ENCODE measurements around the gene KIF1C. TPM values are rescaled to one million over a fixed set of nuclear protein-coding genes. Genes with fewer than 3 reads are reported as not detected.
"Not testable (repeated sequence)": the region's sequence is repeated elsewhere in the genome, so short reads cannot be mapped to it uniquely, and the experiment has no call there.

KIF1C gene
- total RNA-seq, 1 donor from 2014 or later, result 51.0 TPM

DNA sequence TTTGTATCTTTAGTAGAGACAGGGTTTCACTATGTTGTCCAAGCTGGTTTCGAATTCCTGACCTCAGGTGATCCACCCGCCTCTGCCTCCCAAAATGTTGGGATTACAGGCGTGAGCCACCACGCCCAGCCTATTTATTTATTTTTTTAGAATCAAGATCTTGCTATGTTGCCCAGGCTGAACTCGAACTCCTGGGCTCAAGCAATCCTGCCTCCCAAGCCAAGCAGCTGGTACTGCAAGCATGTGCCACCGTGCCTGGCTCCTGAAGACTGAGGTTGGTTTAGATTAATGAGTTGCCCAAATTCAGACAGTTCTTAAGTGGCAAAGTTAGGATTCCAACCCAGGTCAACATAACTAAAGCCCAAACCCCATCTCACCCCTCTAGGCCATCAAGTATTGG, 29.5 kb downstream of the KIF1C start:
- DNase-seq (ENCODE audit: low spot score), result no peak
- H3K4me3 Mint-ChIP-seq (ENCODE audit: low read depth), result no peak overlapping the region
- H3K9me3 Mint-ChIP-seq, result no peaks in the 10 kb centered on the region
- peaks cover 14% of the 10 kb centered on the region for H3K4me1 Mint-ChIP-seq (ENCODE audit: low read depth)
- H3K36me3 Mint-ChIP-seq (ENCODE audit: low read depth), result peaks cover 8% of the 10 kb centered on the region
- intact Hi-C loops (cut with micrococcal nuclease), result no loop called here
- H3K27ac Mint-ChIP-seq, result no peak overlapping the region
- H3K27me3 Mint-ChIP-seq (ENCODE audit: low read depth), result no peaks in the 10 kb centered on the region

DNA sequence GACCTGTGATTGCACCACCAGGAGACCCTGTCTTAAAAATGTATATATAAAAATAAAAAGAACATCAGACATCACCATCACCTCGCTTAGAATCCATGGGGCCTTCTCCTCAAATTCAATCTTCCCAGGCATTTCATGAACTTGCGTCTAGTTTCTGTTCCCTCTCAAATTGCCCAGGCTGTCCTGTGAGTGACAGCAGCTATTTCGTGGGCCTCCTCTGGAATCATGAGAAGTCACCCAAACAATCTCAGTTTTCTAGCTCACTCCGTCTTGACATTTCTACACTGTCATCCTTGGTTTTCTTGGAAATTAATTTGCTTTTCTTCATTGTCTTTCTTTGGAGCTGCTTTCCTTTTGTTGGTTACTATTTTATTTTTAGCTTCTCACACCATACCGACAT, 30.2 kb downstream of the KIF1C start:
- H3K36me3 Mint-ChIP-seq (ENCODE audit: low read depth), result peaks cover 4% of the 10 kb centered on the region
- no peak for DNase-seq (ENCODE audit: low spot score)
- H3K4me1 Mint-ChIP-seq (ENCODE audit: low read depth), result peaks cover 14% of the 10 kb centered on the region
- H3K27me3 Mint-ChIP-seq (ENCODE audit: low read depth), result no peaks in the 10 kb centered on the region
- H3K4me3 Mint-ChIP-seq (ENCODE audit: low read depth), result no peak overlapping the region
- intact Hi-C loops (cut with micrococcal nuclease), result no loop called here
- no peaks in the 10 kb centered on the region for H3K9me3 Mint-ChIP-seq
- no peak overlapping the region for H3K27ac Mint-ChIP-seq

DNA sequence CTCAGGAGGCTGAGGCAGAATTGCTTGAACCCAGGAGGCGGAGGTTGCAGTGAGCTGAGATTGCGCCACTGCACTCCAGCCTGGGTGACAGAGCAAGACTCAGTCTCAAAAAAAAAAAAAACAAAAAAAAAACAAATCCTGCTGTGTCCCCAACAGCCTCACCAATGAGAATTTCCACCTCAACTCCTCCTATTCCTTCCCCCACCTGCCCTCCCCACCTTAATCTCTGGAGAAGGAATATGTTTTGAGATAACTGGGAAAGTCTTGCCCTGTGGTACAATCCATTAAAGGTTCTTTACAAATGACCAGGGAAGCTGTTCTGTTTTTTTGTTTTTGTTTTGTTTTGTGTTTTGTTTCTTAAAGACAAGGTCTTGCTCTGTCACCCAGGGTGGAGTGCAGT, 32.4 kb downstream of the KIF1C start:
- Mint-ChIP-seq H3K4me1 (ENCODE audit: low read depth) (peaks cover 14% of the 10 kb centered on the region), H3K27ac (peak overlapping the region; percentile 96)
- DNase-seq (ENCODE audit: low spot score); H3K4me3 Mint-ChIP-seq (ENCODE audit: low read depth); H3K27me3 Mint-ChIP-seq (ENCODE audit: low read depth); H3K9me3 Mint-ChIP-seq; H3K36me3 Mint-ChIP-seq (ENCODE audit: low read depth): not testable (repeated sequence)
- intact Hi-C loops (cut with micrococcal nuclease), result loop anchor here (5.0 kb wide), 1 partner anchor 33 kb away; the partner anchor contains the start of genes INCA1 and KIF1C

DNA sequence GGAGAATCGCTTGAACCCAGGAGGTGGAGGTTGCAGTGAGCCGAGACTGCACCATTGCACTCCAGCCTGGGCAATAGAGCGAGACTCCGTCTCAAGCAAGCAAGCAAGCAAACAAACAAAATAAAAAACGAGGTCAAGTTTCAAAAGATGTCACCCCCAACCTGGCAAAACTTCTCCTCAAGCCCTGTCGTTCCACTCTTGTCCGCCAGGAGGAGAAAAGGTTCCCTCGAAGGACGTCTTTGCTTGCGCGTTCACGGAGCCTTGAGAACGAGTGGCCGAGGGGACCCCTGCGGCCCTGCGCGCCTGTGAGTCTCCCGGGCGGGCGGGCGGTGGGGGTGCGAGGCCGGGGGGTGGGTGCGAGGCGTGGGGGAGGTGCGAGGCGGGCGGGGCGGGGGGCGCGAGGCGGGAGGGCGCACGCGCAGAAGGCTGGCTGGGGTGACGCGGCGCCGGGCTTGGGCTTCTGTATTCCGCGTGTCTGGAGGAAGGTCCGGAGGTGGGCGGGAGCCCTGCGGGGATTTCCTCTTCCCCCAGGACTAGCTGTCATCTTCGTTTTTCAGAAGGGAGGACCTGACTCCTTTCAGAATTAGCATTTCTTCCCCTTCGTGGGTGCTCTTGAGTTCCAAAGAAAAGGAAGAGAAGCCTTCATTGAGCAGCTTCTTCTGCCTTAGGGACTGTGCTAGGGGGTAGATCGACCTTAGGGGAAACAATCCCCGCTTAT, 33.8 kb downstream of the KIF1C start:
- H3K27ac Mint-ChIP-seq, result peak overlapping the region; percentile 96
- no peaks in the 10 kb centered on the region for H3K27me3 Mint-ChIP-seq (ENCODE audit: low read depth)
- peak overlapping the region; percentile 81 for H3K4me3 Mint-ChIP-seq (ENCODE audit: low read depth)
- DNase-seq (ENCODE audit: low spot score), result peak; percentile 71
- peaks cover 14% of the 10 kb centered on the region for H3K4me1 Mint-ChIP-seq (ENCODE audit: low read depth)
- no peaks in the 10 kb centered on the region for H3K9me3 Mint-ChIP-seq
- no peaks in the 10 kb centered on the region for H3K36me3 Mint-ChIP-seq (ENCODE audit: low read depth)
- intact Hi-C loops (cut with micrococcal nuclease), result loop anchor here (1.0 to 5.0 kb wide), 2 partner anchors 31 to 34 kb away; partner anchors contain the start of genes INCA1 and KIF1C

DNA sequence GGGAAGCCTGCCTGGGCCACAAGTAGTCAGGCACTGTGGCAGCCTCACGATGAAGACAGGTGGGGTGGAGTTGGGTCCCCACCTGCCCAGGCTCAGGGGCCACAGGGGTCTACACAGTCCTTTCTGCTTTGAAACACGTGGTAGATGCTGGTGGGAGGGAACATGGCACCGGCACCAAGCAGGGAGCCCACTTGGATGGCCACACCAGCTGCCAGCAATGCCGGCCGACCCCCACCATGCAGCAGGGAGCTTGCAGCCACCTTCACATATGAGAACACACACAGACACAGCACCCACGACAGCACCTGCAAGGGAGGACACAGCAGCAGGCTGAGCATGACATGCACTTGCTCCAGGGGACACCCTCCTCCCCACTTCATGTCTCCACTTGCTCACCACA, 35.1 kb downstream of the KIF1C start:
- peaks cover 14% of the 10 kb centered on the region for H3K4me1 Mint-ChIP-seq (ENCODE audit: low read depth)
- no peaks in the 10 kb centered on the region for H3K36me3 Mint-ChIP-seq (ENCODE audit: low read depth)
- no peak overlapping the region for H3K4me3 Mint-ChIP-seq (ENCODE audit: low read depth)
- H3K27ac Mint-ChIP-seq, result no peak overlapping the region
- intact Hi-C loops (cut with micrococcal nuclease), result loop anchor here (5.0 kb wide), 1 partner anchor 36 kb away; the partner anchor contains the start of genes INCA1 and KIF1C
- no peaks in the 10 kb centered on the region for H3K27me3 Mint-ChIP-seq (ENCODE audit: low read depth)
- no peaks in the 10 kb centered on the region for H3K9me3 Mint-ChIP-seq
- DNase-seq (ENCODE audit: low spot score), result no peak

DNA sequence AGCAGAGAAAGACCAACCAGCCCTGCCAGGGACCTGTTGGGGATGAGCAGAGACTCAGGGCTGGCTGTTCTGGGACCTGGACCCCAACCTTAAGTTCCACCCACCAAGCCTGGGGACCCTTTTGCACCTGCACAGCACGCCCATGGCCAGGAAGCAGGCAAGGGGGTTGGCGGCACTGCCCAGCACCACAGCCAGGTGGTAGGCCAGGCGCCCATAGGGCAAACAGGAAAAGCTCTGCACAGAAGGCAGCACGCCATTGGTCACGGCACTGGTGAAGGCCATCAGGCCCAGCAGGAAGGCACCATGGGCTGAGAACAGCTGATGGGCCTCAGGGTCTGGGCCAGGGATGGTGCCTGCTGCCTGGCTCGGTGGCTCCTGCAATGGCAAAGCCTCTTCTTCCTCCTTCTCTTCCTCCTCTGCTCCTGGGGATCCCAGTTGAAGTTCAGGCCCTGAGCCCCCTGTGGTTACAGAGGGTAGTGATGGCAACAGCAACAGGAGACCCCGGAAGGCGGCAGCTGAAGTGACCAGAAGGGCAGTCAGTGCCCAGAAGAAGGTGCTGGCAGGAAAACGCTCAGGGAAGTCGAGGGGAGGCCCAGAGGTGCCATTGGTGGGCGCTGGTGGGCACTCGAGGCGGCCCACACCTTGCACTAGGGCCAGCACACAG, 35.7 kb downstream of the KIF1C start:
- no peaks in the 10 kb centered on the region for H3K36me3 Mint-ChIP-seq (ENCODE audit: low read depth)
- no peak overlapping the region for H3K4me3 Mint-ChIP-seq (ENCODE audit: low read depth)
- intact Hi-C loops (cut with micrococcal nuclease), result loop anchor here (5.0 kb wide), 1 partner anchor 36 kb away; the partner anchor contains the start of genes INCA1 and KIF1C

DNA sequence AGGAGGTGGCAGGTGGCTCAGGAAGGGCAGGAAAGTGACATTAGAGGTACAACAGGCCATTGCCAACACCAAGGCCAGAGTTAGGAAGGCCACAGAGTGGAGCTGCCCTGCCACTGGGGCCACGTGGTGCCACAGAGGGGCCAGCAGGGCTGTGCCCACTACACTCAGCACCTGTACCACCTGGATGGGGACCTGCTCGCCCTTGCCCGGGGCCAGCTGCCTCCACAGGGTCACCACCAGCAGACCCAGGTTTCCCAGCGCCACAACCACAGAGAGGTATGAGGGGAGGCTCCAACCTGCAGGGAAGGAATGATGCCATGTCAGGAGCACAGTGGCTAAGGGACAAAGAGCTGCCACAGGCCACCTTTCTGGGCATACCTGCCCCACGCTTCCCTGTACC, 36.3 kb downstream of the KIF1C start:
- intact Hi-C loops (cut with micrococcal nuclease), result loop anchor here (5.0 kb wide), 1 partner anchor 37 kb away; the partner anchor contains the start of genes INCA1 and KIF1C

More for the DNA sequence above, 35.7 kb downstream of the KIF1C start:
- DNase-seq (ENCODE audit: low spot score), result no peak
- Mint-ChIP-seq H3K4me1 (ENCODE audit: low read depth) (peaks cover 14% of the 10 kb centered on the region), H3K9me3 (no peaks in the 10 kb centered on the region), H3K27ac (no peak overlapping the region), H3K27me3 (ENCODE audit: low read depth) (no peaks in the 10 kb centered on the region)

DNA sequence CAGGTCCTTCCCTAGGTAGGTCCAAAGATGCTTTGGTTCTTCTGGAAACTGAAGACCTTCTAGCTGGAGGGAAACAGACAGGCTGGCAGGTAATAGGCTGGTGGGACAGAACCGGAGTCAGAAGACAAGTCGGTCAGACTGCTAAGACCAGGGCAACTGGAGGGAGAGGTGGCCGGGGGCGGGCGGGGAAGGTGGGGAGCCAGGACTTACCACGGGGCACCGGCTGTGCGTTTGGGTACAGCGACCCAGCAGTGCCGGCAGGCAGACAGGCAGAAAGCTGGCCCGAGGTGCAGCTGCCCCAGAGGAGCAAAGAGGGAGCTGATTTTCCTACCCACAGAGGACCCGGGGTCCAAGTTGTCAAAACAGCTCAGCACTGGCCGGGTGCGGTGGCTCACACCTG, 36.9 kb downstream of the KIF1C start:
- no peaks in the 10 kb centered on the region for H3K27me3 Mint-ChIP-seq (ENCODE audit: low read depth)
- H3K9me3 Mint-ChIP-seq, result no peaks in the 10 kb centered on the region
- no peaks in the 10 kb centered on the region for H3K36me3 Mint-ChIP-seq (ENCODE audit: low read depth)
- H3K4me3 Mint-ChIP-seq (ENCODE audit: low read depth), result no peak overlapping the region
- H3K4me1 Mint-ChIP-seq (ENCODE audit: low read depth), result peaks cover 14% of the 10 kb centered on the region
- intact Hi-C loops (cut with micrococcal nuclease), result loop anchor here (5.0 kb wide), 1 partner anchor 37 kb away; the partner anchor contains the start of genes INCA1 and KIF1C
- no peak for DNase-seq (ENCODE audit: low spot score)
- H3K27ac Mint-ChIP-seq, result no peak overlapping the region

More for the DNA sequence above, 36.3 kb downstream of the KIF1C start:
- Mint-ChIP-seq H3K27me3 (ENCODE audit: low read depth) (no peaks in the 10 kb centered on the region), H3K9me3 (no peaks in the 10 kb centered on the region), H3K4me3 (ENCODE audit: low read depth) (no peak overlapping the region), H3K36me3 (ENCODE audit: low read depth) (no peaks in the 10 kb centered on the region), H3K27ac (no peak overlapping the region), H3K4me1 (ENCODE audit: low read depth) (peaks cover 14% of the 10 kb centered on the region)
- DNase-seq (ENCODE audit: low spot score), result no peak

DNA sequence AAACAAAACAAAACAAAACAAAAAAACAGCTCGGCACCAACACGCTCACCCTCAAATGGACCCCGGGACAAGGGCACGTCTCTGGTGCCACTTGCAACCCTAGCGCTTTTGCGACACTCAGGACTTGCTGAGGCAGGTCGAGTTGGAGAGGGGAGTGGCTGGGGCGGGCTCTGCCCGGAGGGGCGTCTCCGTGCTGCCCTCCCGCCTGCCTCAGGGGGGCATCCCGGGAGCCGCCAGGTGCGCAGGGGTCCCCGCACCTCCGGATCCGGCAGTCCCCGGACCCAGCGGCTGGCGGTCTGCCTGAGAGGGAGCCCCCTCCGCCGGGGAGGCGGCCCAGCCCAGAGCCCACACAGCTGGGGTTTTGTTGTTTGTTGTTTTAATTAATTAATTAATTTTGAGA, 37.6 kb downstream of the KIF1C start, which contains the start of gene SLC52A1:
SLC52A1 (minus strand) TSS at position 112 of the 400 bp plus-strand sequence. CDS start 820 bp downstream, outside the sequence.
- intact Hi-C loops (cut with micrococcal nuclease), result no loop called here
- Mint-ChIP-seq H3K27me3 (ENCODE audit: low read depth) (no peaks in the 10 kb centered on the region), H3K9me3 (no peaks in the 10 kb centered on the region), H3K36me3 (ENCODE audit: low read depth) (no peaks in the 10 kb centered on the region), H3K27ac (no peak within 1 kb of the TSS), H3K4me3 (ENCODE audit: low read depth) (no peak within 1 kb of the TSS), H3K4me1 (ENCODE audit: low read depth) (peaks cover 14% of the 10 kb centered on the region)
- no peak for DNase-seq (ENCODE audit: low spot score)

DNA sequence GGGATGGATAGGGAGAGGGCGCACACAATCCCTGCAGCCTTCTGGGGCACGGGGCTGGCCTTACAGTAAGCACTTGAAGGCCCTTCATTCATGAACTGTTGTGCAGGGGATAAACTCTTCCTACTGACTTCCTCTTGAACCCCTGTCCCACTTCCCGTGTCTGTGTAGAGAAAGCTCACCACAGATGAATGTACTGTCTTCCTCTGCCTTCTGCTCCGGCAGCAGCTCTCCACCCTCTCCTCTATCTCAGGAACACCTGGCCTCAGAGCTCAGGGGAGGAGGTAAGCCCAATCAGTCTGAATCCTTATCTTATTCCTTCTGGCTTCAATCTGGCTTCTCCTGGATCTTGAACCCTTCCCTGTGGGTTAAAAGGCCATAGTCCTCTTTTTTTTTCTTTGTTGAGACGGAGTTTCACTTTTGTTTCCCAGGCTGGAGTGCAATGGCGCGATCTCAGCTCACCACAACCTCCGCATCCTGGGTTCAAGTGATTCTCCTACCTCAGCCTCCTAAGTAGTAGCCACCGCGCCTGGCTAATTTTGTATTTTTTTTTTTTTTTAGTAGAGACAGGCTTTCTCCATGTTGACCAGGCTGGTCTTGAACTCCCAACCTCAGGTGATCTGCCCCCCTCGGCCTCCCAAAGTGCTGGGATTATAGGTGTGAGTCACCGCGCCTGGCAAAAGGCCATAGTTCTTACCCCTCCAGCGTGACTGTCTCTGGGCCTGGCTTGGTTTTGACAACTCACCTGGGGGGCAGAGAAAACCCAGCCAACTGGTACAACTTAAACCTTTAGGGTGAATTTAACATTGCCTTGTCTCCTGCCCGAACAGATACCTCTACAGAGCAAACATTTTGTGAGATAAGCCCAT, 44.6 kb downstream of the KIF1C start:
- Mint-ChIP-seq H3K4me3 (ENCODE audit: low read depth) (peak overlapping the region; percentile 85), H3K27ac (peak overlapping the region; percentile 95), H3K4me1 (ENCODE audit: low read depth) (peaks cover 27% of the 10 kb centered on the region), H3K9me3 (peaks cover 5% of the 10 kb centered on the region), H3K27me3 (ENCODE audit: low read depth) (no peaks in the 10 kb centered on the region), H3K36me3 (ENCODE audit: low read depth) (peaks cover 6% of the 10 kb centered on the region)
- peak; percentile 18 for DNase-seq (ENCODE audit: low spot score)
- intact Hi-C loops (cut with micrococcal nuclease), result no loop called here

DNA sequence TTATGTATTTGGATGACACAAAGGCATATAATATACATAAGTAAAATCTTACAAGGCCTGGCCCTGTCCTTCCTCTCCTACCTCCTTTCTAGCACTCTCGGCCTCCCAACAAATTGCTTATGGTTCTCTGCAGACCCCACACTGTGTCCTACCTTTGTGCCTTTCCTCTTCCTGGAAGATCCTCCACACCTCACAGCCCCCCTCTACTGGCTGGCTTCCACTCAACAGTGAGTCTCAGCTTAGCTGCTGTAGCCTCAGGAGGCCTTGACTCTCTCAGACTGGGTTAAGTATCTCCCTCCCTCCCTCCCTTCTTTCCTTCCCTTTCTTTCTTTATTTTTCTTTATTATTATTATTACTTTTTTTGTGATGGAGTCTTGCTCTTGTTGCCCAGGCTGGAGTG, 45.8 kb downstream of the KIF1C start:
- no peaks in the 10 kb centered on the region for H3K27me3 Mint-ChIP-seq (ENCODE audit: low read depth)
- H3K4me1 Mint-ChIP-seq (ENCODE audit: low read depth), result peaks cover 33% of the 10 kb centered on the region
- peaks cover 6% of the 10 kb centered on the region for H3K36me3 Mint-ChIP-seq (ENCODE audit: low read depth)
- H3K4me3 Mint-ChIP-seq (ENCODE audit: low read depth), result peak overlapping the region; percentile 63
- intact Hi-C loops (cut with micrococcal nuclease), result no loop called here
- H3K9me3 Mint-ChIP-seq, result peaks cover 5% of the 10 kb centered on the region
- H3K27ac Mint-ChIP-seq, result no peak overlapping the region
- DNase-seq (ENCODE audit: low spot score), result no peak

DNA sequence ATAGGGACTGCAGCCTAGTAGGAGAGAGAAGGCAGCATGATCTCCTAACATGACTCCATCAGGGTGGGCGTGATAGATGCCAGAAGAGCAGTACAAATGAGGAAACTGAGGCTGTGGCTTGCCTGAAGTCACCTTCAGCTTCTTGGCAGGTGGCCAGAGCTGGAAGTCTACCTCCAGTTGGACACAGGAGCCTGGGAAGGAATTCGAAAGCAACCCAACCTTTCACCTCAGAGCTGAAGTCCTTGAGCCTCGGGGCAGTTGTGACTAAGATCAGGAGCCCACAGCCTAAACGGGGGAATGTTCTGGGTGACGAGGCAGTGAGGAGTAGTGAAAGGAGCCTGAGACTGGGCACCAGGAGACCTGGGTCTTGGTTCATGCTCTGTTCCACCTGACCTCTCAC, 46.9 kb downstream of the KIF1C start:
- peaks cover 38% of the 10 kb centered on the region for H3K4me1 Mint-ChIP-seq (ENCODE audit: low read depth)
- H3K9me3 Mint-ChIP-seq, result peaks cover 5% of the 10 kb centered on the region
- H3K36me3 Mint-ChIP-seq (ENCODE audit: low read depth), result peaks cover 9% of the 10 kb centered on the region
- intact Hi-C loops (cut with micrococcal nuclease), result no loop called here
- H3K27me3 Mint-ChIP-seq (ENCODE audit: low read depth), result no peaks in the 10 kb centered on the region
- no peak overlapping the region for H3K27ac Mint-ChIP-seq
- H3K4me3 Mint-ChIP-seq (ENCODE audit: low read depth), result no peak overlapping the region
- DNase-seq (ENCODE audit: low spot score), result no peak

Data from activated T-helper 2 cell treated with anti-CD3 and anti-CD28 coated beads, Interferon-gamma antibody, Interleukin-2, Interleukin-4, amounts not matched to agents 10 μg/mL and 5 μg/mL and 100 μg/mL, durations not matched to agents 14 hours and 24 hours and 36 hours (primary cell).